ENCODE measurements around the gene RASSF1.

Gene RASSF1

DNA sequence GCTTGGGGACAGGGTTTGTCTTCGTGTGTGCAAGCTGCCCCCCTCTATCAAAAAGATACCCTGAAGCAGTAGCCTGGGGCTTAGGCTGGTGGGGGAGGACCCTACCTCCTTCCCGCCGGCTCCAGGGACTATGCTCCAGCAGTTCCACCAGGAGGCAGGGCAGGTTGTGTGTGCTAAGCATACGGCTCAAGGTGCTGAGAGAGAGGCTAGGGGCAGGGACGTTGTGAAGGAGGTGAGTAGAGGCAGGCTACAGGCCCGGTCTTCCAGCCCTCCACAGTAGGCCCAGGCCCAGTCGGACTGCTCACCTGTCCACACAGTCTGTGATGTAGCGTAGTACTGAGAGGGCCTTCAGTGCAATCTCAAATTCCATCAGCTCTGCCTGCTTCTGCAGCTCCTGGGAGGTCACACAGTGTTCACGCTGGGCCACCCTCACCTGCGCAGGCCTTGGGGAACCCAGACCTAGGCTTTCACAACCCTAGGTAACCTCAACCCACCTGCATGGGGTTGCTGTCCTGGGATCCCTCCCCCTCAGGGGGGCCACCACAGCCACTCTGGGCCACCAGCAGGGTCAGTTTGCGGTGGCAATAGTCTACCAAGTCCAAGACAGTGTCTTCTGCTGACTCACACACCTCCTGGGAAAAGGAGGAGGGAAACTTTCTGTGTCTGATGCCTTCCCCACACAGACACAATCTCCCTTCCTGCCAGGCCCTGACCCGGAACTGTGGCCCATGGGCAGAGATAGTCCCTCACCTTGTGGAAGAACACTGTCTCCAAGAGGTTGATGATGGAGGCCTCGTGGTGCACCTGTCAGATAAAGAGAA lies 2.4 kb upstream of the RASSF1 start:
- no peak for DNase-seq

DNA sequence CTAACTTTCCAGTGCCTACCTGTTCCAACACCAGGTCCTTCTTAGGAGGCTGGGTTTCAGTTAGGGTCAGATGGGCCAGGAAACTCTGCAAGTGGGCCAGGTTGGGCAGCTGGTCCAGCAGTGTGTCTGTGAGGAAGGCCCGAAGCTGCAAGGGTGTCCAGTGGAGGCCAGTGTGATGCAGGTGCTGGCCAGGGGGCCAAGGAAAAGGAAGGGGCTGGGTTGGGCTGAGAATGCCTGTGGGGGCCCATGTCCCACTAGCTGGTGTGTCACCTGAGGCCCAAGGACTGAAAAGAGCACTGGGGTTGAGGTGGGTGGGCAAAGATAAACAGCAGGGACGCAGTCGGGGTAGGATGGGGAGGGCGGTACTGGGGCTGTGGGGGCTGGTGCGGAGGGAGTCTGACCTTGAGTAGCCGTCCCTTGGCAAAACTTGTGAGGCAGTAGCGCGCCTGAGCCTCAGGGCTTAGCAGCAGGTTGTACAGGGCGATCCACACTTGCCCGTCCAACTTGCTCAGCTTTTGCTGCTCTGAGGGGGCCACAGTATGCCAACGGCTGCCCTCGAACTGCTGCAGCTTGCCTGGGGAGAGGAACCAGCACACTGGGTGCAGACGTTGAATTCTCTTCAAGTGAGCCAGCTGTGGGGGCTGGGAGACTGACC lies 1.5 kb upstream of the RASSF1 start:
- no peak for DNase-seq

DNA sequence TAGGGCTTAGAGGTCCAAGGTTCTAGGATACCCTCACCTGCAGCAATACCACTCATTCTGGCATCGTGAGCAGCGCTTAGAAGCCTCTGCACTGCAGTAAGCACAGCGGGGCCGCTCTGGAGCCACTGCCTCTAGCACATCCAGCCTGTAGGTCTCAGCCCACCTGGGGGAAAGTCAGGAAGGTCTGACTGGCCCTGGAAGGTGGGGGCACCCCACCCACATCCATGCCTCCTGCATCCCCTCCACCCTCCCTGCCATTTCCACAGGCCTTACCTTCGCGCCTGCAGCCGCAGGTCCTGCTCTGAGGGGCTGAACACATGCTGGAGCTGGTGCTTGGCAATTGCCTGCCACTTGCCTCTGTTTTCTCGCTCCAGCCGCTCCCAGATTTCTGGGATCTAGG lies 901 bp upstream of the RASSF1 start:
- no peak for DNase-seq

DNA sequence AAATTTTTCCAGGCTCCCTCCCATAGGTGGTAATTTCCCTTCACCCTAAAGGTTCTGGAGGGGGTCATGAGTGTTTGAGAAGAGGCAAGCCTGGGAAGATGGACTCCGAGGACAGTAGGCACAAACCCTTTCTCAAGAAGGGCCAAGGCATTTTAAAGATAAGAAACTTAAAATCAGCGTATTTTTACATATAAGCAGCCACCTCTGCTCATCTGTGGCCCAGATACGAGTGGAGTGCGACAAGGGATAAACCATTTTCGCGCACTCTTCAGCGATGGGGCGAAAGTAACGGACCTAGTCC lies 539 bp downstream of the RASSF1 start:
- DNase-seq: no peak

DNA sequence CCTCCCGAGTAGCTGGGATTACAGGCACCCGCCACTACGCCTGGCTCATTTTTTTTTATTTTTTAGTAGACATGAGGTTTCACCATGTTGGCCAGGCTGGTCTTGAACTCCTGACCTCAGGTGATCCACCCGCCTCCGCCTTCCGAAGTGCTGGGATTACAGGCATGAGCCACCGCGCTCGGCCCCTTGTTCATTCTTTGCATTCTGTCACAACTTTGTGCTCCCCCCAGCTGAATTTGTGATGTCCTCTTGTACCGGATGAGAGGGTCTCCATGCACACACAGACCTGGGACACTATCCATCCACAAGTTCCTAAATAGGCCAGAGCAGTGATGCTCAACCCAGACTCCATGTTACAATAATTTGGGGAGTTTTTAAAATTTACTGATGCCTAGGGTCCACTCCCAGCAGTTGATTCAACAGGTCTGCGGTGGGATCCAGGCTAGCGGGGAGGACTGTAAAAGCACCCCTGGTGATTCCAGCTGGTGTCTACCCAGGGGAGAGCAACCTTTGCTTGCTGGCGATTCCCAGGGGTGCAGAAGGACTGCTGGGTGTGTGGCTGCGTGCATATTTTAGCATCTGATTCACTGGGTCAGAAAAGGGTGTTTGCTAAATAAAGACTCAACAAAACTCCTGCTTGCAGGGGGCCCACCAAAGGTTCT lies 1.0 kb downstream of the RASSF1 start:
- no peak for DNase-seq

DNA sequence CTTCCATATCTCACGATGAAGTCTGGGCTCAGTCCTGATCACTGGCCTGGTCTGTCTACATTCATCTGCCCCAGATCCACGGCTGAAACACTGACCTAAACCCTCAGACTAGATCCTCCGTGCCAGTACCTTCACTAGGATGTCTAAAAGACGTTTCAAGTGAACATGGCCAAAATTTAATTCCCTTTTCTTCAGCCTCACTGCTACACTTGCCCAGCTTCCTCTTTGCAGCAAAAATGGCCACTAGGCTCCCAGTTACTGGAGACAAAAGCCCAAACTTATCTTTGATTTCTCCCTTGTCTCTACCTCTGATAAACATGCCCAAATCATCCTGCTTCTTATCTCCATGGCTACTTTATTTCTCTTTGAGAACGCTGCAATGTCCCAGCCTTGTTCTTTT lies 1.7 kb downstream of the RASSF1 start:
- no peak for DNase-seq

DNA sequence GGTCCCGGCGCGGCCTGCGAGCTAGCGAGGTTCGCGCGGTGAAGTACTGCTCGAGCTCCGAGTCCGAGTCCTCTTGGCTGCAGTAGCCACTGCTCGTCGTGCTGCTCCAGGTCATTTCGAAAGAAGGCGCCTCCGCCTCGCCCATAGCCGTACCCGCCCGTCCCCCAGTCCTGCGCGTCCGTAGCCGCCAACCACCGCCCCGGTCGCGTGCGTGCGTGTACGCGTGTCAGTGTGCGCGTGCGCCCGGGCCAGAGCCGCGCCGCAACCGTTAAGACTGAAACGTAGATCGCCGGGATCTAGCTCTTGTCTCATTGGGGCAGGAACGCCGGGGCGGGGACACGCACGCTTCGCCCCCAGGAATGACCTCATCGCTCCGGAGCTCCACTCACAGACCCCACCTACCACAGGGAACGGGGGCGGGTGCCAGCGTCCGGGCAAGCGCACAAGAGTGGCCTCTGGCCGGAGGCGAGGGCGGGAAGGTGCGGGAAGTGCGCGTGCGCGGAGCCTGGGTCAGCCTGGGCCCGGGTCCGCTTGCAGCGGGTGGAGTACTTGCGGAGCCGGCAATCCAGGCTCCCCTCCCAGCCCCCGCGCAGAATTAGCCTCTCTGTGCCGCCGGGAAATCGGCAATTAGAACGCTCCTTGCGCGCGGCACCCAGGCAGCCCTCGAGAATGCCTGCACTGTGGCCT lies 3.3 kb downstream of the RASSF1 start:
- peak; percentile 93 to 98 (median 95) for DNase-seq

DNA sequence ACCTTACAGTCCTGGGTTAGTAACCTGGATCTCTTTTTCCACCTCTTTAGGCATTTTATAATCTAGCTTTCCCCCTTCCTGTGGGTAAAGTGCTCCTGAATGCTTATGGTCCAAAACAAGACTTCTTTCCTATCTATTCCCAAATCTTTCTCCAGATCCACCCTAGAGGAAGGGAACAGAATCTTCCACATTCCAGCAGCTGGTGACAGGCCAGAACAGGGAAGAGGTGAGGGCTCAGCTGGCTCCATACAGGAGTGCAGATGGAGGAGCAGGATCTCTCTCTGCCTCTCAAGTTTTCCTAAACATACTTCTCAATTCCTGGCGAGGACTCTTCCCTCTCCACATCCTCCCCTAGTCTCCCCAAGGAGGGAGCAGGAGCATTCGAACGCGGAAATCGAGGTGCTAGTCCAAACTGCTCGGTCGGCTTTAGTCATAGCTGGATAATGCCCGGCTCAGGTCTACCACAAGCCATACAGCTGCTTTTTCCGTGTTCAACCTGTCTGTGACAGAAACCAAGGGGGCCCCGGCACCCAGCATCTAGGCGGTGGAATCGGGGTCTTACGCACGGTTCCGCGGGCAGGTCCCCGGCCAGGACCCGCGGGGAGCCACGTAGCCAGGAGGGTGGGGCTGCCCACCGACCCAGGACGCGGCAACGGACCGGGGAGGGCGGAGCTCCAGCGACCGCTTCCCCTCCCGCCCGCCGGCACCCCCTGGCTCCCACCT lies 4.0 kb downstream of the RASSF1 start:
- peak in 1 of 3 experiments; percentile 49 for DNase-seq

DNA sequence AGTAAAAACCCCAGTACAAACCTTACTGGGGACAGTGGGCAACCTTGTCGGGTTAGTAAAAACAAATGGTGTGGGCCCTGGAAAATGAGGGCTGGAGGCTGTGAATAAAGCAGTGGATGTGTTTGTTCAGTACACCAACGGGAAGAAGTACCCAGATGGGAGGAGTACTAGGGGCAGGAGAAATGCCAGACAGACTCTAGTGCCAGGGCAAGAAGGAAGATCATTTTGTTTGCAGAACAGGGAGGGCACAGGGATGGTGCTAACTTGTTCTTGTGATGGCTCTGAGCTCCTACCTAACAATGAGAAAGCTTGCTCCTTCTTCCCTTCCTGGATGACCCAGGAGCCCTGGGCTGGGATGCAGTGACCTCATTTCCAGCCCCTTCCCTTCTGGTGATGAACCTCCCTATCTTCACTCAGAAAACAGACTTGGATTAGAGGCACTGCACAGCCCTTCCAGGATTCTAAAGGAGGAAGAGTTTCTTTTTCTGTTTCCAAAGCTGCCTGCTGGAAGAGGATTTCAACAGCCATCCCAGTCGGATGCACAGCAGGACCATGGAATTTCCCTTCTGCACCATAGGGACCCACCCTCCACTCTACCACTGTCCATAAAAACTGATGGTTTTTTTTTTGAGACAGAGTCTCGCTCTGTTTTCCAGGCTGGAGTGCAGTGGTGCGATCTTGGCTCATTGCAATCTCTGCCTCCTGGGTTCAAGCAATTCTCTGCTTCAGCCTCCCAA lies 6.1 kb downstream of the RASSF1 start:
- DNase-seq: no peak

DNA sequence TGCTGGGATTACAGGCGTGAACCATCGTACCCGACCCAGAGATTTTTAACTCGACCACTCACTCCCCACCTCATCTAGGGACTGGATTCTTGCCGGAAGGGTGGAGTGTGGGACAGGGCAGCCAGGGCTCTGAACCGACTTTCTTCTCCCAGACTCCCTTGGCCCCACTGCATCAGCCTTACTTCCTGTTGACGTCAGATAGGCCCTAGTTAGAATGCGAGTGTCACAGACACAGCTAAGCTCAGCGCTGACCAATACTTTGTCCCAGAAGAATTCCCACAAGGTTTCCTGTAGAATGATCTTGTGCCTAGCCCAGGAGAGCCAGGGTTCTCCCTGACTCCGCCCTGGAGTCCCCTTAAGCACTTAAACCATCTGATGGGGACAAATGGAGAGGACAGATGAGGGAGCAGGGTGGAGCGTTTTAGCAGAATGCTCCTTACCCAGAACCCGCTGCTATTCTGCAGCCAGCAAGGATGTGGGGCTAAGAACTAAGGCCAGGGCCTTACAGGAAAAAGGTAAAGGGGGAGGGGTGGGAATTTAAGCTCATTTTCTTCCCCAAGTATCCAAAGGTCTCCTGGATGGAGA lies 6.8 kb downstream of the RASSF1 start:
- no peak for DNase-seq

DNA sequence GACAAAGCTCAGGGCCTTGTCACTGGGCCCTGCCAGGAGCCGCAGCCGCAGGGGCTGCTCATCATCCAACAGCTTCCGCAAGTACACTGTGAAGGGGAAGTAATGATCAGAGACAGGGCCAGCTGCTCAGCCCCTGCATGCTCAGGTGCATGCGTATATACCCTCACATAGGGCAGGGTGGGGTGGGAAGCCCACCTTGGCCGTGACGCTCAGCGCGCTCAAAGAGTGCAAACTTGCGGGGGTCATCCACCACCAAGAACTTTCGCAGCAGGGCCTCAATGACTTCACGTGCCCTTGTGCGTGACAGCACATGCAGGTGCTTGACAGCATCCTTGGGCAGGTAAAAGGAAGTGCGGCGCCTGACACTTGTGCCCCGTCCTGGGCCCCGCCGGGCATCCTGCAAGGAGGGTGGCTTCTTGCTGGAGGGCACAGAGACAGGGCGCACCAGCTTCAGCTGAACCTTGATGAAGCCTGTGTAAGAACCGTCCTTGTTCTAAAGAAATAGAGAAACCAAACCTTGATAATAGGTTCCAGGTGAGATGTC lies 9.2 kb downstream of the RASSF1 start:
- no peak for DNase-seq

DNA sequence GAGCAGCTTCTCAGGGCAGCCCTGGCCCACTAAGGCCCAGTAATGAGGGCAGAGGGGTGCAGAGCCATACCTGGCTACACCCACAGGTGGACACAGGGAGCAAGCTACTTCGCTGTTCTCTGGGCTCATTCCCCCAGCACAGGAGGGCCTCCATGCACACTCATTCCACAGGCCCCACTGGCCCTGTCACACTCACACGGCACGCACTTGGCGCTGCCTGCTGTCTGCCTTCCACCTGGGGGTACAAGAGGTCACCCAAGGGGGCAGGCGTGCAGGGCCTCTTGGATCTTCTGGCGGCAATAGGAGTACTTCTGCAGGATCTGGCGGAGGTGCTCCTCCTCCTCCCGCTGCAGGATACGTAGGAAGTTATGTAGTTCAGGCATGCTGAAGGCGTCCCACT lies 10.3 kb downstream of the RASSF1 start:
- DNase-seq: no peak

DNA sequence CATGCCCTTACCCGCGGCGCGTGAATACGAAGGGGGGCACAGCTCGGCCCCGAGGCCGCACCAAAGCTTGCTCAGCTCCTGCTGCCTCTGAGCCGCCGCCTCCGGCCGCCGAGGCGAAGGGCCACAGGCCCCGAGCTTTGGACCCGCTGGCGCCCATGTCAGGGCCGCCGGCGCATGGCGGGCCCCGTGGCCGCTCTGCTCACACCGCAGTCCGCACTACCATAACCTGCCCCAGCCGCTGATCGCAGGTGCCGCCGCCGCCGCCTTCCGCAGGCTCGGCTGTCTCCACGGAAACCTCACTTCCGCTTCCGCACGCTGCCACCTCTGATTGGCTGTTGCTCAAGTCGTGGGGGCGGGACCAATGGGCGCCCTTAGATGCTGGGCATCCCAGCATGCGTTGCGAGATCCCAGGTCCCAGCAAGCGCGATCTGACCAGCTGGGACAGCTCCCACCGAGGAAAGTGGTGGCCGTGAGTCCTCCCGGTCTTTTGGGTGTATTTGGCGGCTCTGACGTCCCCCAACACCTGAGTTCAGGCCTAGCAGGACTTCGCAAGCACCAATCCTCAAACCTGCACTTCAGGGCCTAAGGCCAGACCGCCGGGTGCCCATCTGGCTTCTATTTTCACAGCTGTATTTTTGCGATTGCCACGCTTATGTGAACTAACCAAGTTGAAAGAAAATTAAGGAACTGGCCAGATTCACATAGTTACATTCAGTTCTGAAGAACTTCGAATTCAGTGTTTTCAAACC lies 12.5 kb downstream of the RASSF1 start, which contains the start of gene TUSC2:
Gene TUSC2, minus strand, starts transcription at position 281 of the 749 bp plus-strand sequence. Its CDS starts 124 bp downstream, at position 157.
- DNase-seq: peak; percentile 91 to 95 (median 93)

DNA sequence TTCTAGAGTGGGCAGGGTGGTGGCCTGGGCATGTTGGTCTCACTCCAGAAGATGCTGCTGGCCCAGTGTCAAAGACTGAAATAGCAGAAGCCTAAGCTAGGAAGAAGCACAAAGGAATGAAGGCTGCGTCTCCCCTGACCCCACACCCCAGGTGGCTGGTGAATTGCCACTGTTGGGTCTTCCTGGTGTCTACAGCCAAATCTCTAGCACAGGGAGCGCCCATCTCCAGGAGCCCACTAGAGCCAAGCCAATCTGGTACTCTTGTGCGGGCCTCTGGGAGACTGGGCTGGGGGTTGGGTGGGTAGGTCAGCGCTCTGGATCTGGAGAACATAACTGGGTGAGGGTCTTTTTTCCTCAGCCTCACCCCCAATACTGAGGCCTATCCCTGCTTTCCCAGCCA lies 13.5 kb downstream of the RASSF1 start:
- DNase-seq: no peak

DNA sequence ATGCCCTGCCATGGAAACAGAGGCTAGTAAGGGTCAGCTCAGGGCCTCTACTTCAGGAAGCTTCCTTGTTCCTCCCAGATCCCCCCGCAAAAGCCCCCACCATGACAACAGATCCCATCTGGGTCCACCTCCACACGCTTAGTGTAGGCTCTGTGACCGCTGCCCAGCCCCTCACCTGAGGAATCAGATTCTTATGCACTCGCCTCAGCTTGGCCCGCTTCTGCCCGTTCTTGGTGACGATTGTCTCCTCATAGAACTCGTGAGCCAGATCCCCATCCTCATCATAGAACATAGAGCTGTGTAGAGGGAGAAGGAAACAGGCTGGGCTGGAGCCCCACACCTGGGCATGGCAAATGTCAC lies 14.5 kb downstream of the RASSF1 start:
- no peak for DNase-seq

DNA sequence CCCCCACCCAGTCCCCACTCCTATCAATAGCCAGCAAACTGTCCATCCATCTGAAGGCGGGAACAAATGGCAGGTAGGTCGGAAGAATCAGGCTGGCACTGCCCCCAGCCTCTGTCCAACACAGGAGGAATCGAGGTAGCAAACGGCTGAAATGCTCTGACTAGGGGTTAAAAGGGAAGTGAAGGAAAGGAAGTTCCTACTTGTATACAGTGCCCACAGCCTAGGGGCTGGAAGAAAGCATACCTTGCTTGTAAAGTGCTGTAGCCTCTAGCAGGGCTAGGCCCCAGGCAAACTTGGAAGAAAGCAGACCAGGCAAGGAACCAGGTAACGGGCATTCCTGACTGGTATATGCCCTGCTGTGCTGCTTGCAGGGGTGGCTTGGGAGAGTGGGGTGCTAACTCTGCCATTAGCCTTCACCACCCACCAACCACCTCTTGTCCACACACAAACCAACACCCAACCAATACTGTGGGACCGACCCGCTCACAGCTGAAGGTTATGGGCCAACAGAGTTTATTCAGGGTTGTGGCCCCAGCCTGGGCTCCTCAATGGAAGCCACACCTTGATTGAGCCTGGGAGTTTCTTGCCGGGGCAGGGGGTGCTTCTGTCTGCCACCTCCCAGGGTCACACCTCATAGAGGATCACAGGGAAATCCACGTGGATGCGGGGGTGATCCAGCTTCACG lies 15.0 kb downstream of the RASSF1 start:
- DNase-seq: no peak

DNA sequence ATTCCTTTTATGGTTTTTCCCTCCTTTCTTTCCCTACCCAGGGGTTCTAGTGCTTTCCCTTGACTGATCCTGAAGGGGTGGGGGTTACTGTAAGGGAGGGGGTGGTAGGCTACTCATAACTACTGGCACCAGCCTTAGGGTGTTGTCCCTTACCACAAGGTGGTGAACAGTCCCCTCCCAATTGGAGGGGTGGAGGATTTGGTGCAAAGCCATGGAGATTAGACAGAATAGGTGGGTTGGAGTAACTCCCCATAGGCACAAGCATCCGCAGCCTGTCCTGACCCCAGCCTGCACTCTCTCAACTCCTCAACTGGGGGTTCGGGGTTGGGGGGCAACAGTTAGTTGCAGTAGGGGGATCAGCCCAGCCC lies 15.5 kb downstream of the RASSF1 start:
- no peak for DNase-seq

DNA sequence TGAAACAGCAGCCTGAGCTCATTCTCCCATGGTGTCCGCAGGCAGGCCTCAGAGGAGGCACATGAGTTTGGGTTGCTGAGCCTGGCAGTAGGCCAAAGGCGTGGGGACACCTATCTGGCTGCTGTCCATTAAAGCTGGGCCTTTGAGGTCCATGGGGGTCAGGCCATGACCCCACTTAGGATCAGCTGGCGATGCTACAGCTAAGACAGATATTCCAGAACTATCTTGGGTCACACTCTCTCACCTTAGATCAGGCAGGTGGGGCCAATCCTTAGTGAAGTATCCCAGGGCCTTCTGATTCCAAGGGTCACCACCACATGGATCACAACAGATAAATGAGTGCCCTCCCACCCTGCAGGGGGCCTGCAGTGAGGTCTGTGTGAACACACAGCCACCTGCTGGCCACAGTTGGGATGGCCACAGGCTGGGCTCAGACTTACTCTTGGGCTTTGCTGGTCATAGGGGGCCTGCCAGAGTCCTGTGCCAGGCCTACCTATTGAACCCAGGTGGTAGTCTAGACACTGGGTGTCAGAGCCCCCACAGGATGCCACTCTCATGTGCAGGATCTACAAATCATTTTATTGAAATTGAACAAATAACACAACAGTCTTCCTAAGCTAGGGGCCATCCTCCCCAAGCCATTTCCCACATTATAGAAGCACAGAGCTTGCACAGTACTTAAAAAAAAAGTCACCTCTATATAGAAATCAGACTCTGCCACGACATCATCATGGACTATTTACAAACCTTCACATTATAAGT lies 16.1 kb downstream of the RASSF1 start:
- peak; percentile 27 to 65 (median 40) for DNase-seq

DNA sequence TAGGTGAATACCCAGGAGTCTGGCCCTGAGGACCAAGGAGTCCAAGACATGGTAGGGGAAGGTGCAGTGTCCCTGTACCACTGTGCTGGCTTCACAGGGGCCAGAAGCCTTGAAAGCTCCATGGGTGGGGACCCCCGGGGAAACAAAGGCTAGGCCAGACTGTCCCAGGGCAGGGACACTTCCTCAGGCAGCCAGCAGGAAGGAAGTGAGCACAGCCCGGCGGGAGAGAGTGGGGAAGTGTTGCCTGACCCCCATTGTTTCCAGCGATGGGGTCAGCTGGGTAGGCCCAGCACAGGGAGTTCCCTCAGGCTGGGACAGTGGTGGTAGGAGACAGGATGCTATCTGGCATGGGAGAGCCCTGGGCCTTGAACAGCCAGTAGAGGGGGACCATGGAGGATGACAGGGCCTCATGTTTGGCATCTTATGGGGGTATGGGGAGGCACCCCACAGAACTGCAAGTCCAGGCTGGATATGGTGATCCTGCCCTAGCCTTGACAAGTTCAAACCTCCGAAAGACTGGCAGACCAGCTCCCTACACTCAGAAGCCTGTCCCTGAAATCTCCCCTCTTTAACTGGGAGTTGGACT lies 16.9 kb downstream of the RASSF1 start:
- DNase-seq: no peak

Data from NCI-H1417 (cell line).